ENCODE measurements around the gene AGBL4.
"Not testable (repeated sequence)": the region's sequence is repeated elsewhere in the genome, so short reads cannot be mapped to it uniquely, and the experiment has no call there.

AGBL4 gene

GRCh38 chr1:49302400-49302799, 721.4 kb downstream of the AGBL4 start:
- not testable (repeated sequence) for H3K27me3 ChIP-seq (ENCODE audit: control insufficient read depth in 1 of 2, insufficient read depth in 2 of 2, low read length in 2 of 2); H3K36me3 ChIP-seq (ENCODE audit: insufficient read depth, low read length); H3K9ac ChIP-seq (ENCODE audit: low read length); H3K4me3 ChIP-seq (ENCODE audit: low read depth in 1 of 2, low read length in 2 of 2); H3K27ac ChIP-seq (ENCODE audit: low read depth, low read length); H3K9me3 ChIP-seq (ENCODE audit: low read length); H3K4me1 ChIP-seq (ENCODE audit: insufficient read depth, low read length)

GRCh38 chr1:49298304-49298703, 725.5 kb downstream of the AGBL4 start:
- Histone ChIP-seq H3K36me3 (ENCODE audit: insufficient read depth, low read length) (no peaks in the 10 kb centered on the region), H3K4me1 (ENCODE audit: insufficient read depth, low read length) (no peaks in the 10 kb centered on the region), H3K9ac (ENCODE audit: low read length) (no peak overlapping the region), H3K27ac (ENCODE audit: low read depth, low read length) (no peak overlapping the region), H3K27me3 (ENCODE audit: control insufficient read depth in 1 of 2, insufficient read depth in 2 of 2, low read length in 2 of 2) (no peaks in the 10 kb centered on the region), H3K4me3 (ENCODE audit: low read depth in 1 of 2, low read length in 2 of 2) (no peak overlapping the region), H3K9me3 (ENCODE audit: low read length) (no peaks in the 10 kb centered on the region)

GRCh38 chr1:49297783-49298182, 726.0 kb downstream of the AGBL4 start:
- Histone ChIP-seq H3K27ac (ENCODE audit: low read depth, low read length) (no peak overlapping the region), H3K27me3 (ENCODE audit: control insufficient read depth in 1 of 2, insufficient read depth in 2 of 2, low read length in 2 of 2) (no peaks in the 10 kb centered on the region), H3K9ac (ENCODE audit: low read length) (no peak overlapping the region), H3K36me3 (ENCODE audit: insufficient read depth, low read length) (no peaks in the 10 kb centered on the region), H3K4me3 (ENCODE audit: low read depth in 1 of 2, low read length in 2 of 2) (no peak overlapping the region), H3K4me1 (ENCODE audit: insufficient read depth, low read length) (no peaks in the 10 kb centered on the region), H3K9me3 (ENCODE audit: low read length) (no peaks in the 10 kb centered on the region)

GRCh38 chr1:49294539-49294938, 729.2 kb downstream of the AGBL4 start:
- H3K27ac ChIP-seq (ENCODE audit: low read depth, low read length) = no peak overlapping the region
- H3K27me3 ChIP-seq (ENCODE audit: control insufficient read depth in 1 of 2, insufficient read depth in 2 of 2, low read length in 2 of 2) = no peaks in the 10 kb centered on the region
- H3K9me3 ChIP-seq (ENCODE audit: low read length) = no peaks in the 10 kb centered on the region
- H3K4me3 ChIP-seq (ENCODE audit: low read depth in 1 of 2, low read length in 2 of 2) = no peak overlapping the region
- no peaks in the 10 kb centered on the region for H3K36me3 ChIP-seq (ENCODE audit: insufficient read depth, low read length)
- no peak overlapping the region for H3K9ac ChIP-seq (ENCODE audit: low read length)
- no peaks in the 10 kb centered on the region for H3K4me1 ChIP-seq (ENCODE audit: insufficient read depth, low read length)

- Histone ChIP-seq H3K27ac (ENCODE audit: low read depth, low read length) (no peak overlapping the region), H3K27me3 (ENCODE audit: control insufficient read depth in 1 of 2, insufficient read depth in 2 of 2, low read length in 2 of 2) (no peaks in the 10 kb centered on the region), H3K36me3 (ENCODE audit: insufficient read depth, low read length) (no peaks in the 10 kb centered on the region), H3K4me1 (ENCODE audit: insufficient read depth, low read length) (no peaks in the 10 kb centered on the region), H3K9me3 (ENCODE audit: low read length) (no peaks in the 10 kb centered on the region), H3K4me3 (ENCODE audit: low read depth in 1 of 2, low read length in 2 of 2) (no peak overlapping the region), H3K9ac (ENCODE audit: low read length) (no peak overlapping the region)
These were observed 730.7 kb downstream of the AGBL4 start for GRCh38 chr1:49293016-49293415.

- not testable (repeated sequence) for H3K27me3 ChIP-seq (ENCODE audit: control insufficient read depth in 1 of 2, insufficient read depth in 2 of 2, low read length in 2 of 2); H3K4me3 ChIP-seq (ENCODE audit: low read depth in 1 of 2, low read length in 2 of 2); H3K4me1 ChIP-seq (ENCODE audit: insufficient read depth, low read length); H3K36me3 ChIP-seq (ENCODE audit: insufficient read depth, low read length); H3K27ac ChIP-seq (ENCODE audit: low read depth, low read length); H3K9ac ChIP-seq (ENCODE audit: low read length); H3K9me3 ChIP-seq (ENCODE audit: low read length)
These were observed 766.3 kb downstream of the AGBL4 start for GRCh38 chr1:49257211-49258049.

- H3K4me1 ChIP-seq (ENCODE audit: insufficient read depth, low read length) = no peaks in the 10 kb centered on the region
- no peak overlapping the region for H3K9ac ChIP-seq (ENCODE audit: low read length)
- H3K27me3 ChIP-seq (ENCODE audit: control insufficient read depth in 1 of 2, insufficient read depth in 2 of 2, low read length in 2 of 2) = no peaks in the 10 kb centered on the region
- no peak overlapping the region for H3K4me3 ChIP-seq (ENCODE audit: low read depth in 1 of 2, low read length in 2 of 2)
- no peak overlapping the region for H3K27ac ChIP-seq (ENCODE audit: low read depth, low read length)
- no peaks in the 10 kb centered on the region for H3K9me3 ChIP-seq (ENCODE audit: low read length)
- no peaks in the 10 kb centered on the region for H3K36me3 ChIP-seq (ENCODE audit: insufficient read depth, low read length)
These were observed 770.8 kb downstream of the AGBL4 start for GRCh38 chr1:49252917-49253316.

GRCh38 chr1:49251019-49251784, 772.6 kb downstream of the AGBL4 start:
- Histone ChIP-seq H3K9ac (ENCODE audit: low read length) (no peak overlapping the region), H3K27me3 (ENCODE audit: control insufficient read depth in 1 of 2, insufficient read depth in 2 of 2, low read length in 2 of 2) (no peaks in the 10 kb centered on the region), H3K27ac (ENCODE audit: low read depth, low read length) (no peak overlapping the region), H3K4me1 (ENCODE audit: insufficient read depth, low read length) (no peaks in the 10 kb centered on the region), H3K9me3 (ENCODE audit: low read length) (no peaks in the 10 kb centered on the region), H3K4me3 (ENCODE audit: low read depth in 1 of 2, low read length in 2 of 2) (no peak overlapping the region), H3K36me3 (ENCODE audit: insufficient read depth, low read length) (no peaks in the 10 kb centered on the region)

GRCh38 chr1:49240709-49241221, 783.0 kb downstream of the AGBL4 start:
- Histone ChIP-seq H3K9ac (ENCODE audit: low read length) (no peak overlapping the region), H3K9me3 (ENCODE audit: low read length) (no peaks in the 10 kb centered on the region), H3K27me3 (ENCODE audit: control insufficient read depth in 1 of 2, insufficient read depth in 2 of 2, low read length in 2 of 2) (no peaks in the 10 kb centered on the region), H3K36me3 (ENCODE audit: insufficient read depth, low read length) (no peaks in the 10 kb centered on the region), H3K4me3 (ENCODE audit: low read depth in 1 of 2, low read length in 2 of 2) (no peak overlapping the region), H3K27ac (ENCODE audit: low read depth, low read length) (no peak overlapping the region), H3K4me1 (ENCODE audit: insufficient read depth, low read length) (no peaks in the 10 kb centered on the region)

GRCh38 chr1:49234988-49235387, 788.8 kb downstream of the AGBL4 start:
- H3K36me3 ChIP-seq (ENCODE audit: insufficient read depth, low read length) = no peaks in the 10 kb centered on the region
- H3K9ac ChIP-seq (ENCODE audit: low read length) = no peak overlapping the region
- H3K27me3 ChIP-seq (ENCODE audit: control insufficient read depth in 1 of 2, insufficient read depth in 2 of 2, low read length in 2 of 2) = no peaks in the 10 kb centered on the region
- no peaks in the 10 kb centered on the region for H3K9me3 ChIP-seq (ENCODE audit: low read length)
- H3K4me3 ChIP-seq (ENCODE audit: low read depth in 1 of 2, low read length in 2 of 2) = no peak overlapping the region
- no peaks in the 10 kb centered on the region for H3K4me1 ChIP-seq (ENCODE audit: insufficient read depth, low read length)
- no peak overlapping the region for H3K27ac ChIP-seq (ENCODE audit: low read depth, low read length)

- H3K36me3 ChIP-seq (ENCODE audit: insufficient read depth, low read length) = no peaks in the 10 kb centered on the region
- no peaks in the 10 kb centered on the region for H3K4me1 ChIP-seq (ENCODE audit: insufficient read depth, low read length)
- no peaks in the 10 kb centered on the region for H3K9me3 ChIP-seq (ENCODE audit: low read length)
- no peak overlapping the region for H3K4me3 ChIP-seq (ENCODE audit: low read depth in 1 of 2, low read length in 2 of 2)
- H3K27ac ChIP-seq (ENCODE audit: low read depth, low read length) = no peak overlapping the region
- H3K27me3 ChIP-seq (ENCODE audit: control insufficient read depth in 1 of 2, insufficient read depth in 2 of 2, low read length in 2 of 2) = no peaks in the 10 kb centered on the region
- H3K9ac ChIP-seq (ENCODE audit: low read length) = no peak overlapping the region
These were observed 794.2 kb downstream of the AGBL4 start for GRCh38 chr1:49229555-49229954.
